Inflammatory macrophage treated with lipopolysaccharide for 1 hour (primary cell): ENCODE results near the gene S100PBP.
"Not testable (repeated sequence)": the region's sequence is repeated elsewhere in the genome, so short reads cannot be mapped to it uniquely, and the experiment has no call there.

ENCODE experiments used
- DNase-seq, 2 donors: peaks; one replicate each; pipeline ENCODE4 v3.0.0-alpha.2; 2020 to 2022

The S100PBP gene

DNA sequence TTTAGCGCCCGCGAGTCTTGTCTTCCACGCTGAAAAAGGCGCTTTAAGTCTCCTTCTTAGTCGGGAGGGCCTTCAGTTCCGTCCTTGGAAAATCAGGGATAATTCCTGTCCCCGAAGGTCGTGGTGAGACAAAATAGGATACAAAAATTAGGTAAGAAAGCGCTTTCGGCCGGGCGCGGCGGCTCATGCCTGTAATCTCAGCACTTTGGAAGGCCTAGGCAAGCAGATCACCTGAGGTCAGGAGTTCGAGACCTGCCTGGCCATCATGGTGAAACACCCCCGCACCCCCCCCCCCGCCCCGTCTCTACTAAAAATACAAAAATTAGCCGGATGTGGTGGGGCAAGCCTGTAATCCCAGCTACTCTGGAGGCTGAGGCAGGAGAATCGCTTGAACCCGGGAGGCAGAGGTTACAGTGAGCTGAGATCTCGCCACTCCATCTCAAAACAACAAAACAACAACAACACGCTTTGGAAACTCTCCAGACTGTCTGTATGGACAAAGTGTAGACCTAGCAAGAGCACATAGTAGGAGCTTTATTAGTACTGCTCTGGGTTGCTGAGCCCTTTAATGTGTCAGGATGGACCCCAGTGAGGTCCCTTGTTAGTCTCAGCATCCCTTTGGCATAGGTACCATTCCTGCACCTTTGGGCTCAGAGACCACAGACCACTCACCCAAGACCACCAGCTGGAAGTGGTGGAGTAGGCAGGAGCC, 84.5 kb downstream of the S100PBP start:
- no peak for DNase-seq

DNA sequence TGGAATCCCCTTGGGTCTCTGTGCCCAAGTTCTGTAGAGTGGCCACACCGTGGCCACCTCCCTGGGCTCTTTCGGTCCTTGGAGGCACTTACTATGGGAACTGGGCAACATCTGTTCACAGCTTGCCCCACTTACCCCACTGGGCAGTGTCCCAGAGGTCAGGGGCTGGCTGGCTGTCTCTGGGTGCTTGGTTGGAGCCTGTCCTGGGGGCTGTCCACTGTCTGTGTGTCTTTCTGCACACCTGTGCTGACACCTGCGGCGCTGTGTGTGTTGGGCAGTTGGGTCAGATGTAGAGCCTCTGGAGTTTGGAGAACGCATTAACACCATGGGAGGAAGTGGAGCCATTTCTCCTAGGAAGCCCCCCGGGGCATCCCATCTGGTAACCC, 85.1 kb downstream of the S100PBP start:
- no peak for DNase-seq

DNA sequence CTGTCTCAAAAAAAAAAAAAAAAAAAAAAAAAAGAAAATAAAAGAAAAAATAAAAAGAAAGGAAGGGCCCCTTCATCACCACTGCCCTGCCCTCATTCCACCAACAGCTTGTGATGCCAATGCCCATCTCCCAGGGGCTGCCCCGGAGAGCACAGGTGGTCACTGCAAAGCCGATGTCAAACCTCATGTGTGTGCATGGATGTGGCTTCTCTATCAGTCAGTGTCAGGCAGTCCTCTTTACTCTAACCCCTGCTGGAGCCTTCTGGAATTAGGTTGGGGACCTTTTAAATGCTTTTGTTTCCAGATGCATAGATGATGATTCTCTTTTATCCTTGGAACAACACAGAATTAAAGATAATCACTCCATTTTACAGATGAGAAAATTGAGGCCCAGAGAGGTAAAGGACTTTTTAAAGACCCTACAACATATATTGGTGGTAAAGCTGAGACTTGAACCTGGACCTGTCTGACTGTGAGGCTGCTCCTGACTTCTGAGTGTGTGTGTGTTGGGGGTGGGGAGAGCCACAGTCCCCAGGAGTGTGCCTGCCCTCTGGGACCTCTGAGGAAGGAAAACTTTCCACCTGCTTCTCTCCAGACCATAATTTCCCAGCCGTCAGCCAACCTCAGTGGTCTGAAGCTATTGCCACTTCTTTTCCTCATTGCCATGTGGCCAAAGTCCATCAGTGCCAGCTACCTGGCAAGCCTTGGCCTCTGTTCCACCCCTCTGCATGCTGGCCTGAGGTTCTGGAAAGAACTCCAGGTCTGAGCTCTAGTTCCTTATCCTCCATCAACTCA, 86.7 kb downstream of the S100PBP start:
- DNase-seq, result no peak

DNA sequence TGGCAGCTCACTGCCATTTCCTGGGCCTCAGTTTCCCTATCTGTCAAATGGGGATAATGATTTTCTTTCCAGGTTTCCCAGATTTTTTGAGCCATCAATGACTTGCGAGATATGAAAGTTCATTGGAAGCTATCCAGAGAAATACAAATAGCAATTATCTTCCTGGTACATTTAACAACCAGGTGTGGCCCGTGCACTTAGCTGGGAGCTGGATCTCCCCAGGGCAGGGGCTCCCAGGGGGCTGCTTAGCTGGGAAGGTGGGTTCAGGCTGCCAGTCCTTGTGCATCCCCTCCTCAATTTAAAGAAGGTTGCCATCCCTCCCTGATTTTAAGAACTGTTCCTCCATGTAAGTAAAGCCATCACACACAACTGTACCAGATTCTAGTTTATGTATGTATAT, 87.3 kb downstream of the S100PBP start:
- DNase-seq, result no peak

DNA sequence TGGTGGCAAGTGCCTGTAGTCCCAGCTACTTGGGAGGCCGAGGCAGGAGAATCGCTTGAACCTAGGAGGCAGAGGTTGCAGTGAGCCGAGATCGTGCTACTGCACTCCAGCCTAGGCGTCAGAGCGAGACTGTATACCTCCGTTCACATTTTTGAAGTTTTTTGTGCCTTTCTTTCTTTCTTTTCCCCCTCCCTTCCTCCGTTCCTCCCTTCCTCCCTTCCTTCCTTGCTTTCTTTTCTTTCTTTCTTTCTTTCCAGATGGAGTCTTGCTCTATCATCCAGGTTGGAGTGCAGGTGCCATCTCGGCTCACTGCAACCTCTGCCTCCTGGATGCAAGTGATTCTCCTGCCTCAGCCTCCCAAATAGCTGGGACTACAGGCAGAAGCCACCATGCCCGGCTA, 88.1 kb downstream of the S100PBP start:
- not testable (repeated sequence) for DNase-seq

DNA sequence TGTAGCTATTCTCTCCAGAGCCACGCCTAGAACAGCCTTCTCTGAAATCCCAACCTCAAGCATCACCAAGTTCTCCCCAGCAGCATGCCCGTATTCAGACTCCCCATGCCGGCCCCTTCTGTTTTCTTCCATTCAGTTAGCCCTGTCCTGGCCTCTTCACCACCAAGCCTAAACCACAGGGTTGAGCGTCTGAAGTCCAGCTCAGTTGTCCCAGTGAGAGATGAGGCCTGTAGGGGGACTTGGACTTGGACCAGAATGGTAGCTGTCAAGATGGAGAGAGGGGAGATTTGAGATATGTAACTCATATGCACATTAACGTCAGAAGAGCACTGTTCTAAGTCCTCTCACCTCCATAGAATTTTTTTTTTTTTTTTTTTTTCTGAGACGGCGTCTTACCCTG, 89.2 kb downstream of the S100PBP start:
- DNase-seq, result no peak

DNA sequence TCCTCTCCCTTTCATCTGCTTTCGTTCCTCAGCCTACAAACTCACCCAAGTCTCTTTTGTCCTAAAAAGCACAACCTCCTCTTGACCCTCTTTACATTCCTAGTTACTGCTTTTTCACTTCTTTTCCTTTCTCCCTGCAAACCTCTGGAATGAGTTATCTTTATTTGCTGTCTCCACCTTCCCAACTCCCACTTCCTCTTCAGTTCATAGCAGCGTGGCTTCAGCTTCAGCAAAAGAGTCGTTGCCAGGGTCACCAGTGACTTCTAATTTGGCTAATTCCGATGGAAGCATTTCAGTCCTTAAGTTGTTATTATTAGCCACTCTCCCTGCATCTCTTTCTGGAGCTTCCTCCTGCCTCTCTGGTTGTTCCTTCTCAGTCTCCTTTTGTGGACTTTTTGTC, 90.0 kb downstream of the S100PBP start:
- no peak for DNase-seq
